IPS-18c (cell line): ENCODE data around the gene PSTPIP2.
"Not testable (repeated sequence)": the region's sequence is repeated elsewhere in the genome, so short reads cannot be mapped to it uniquely, and the experiment has no call there.

Experiments used
- H3K4me3 ChIP-seq: 2 replicates; pipeline ENCODE4 v1.7.0; 2013; ENCODE audit warnings: low read depth, mild to moderate bottlenecking, low read length, moderate library complexity; ENCODE audit not compliant: insufficient read depth
- H3K9me3 ChIP-seq: one replicate; pipeline ENCODE4 v1.6.1; 2013; ENCODE audit warnings: mild to moderate bottlenecking, low read length, moderate library complexity; ENCODE audit not compliant: control insufficient read depth, insufficient read depth

The PSTPIP2 gene

GRCh38 chr18:46009125-46009840 lies 62.8 kb downstream of the PSTPIP2 start:
- Histone ChIP-seq H3K4me3 (no peak overlapping the region), H3K9me3 (no peaks in the 10 kb centered on the region)

- Histone ChIP-seq H3K9me3 (no peaks in the 10 kb centered on the region), H3K4me3 (no peak overlapping the region)
Observed at GRCh38 chr18:46008531-46008930, 63.5 kb downstream of the PSTPIP2 start.

GRCh38 chr18:46007165-46007564 lies 64.9 kb downstream of the PSTPIP2 start:
- Histone ChIP-seq H3K4me3 (no peak overlapping the region), H3K9me3 (no peaks in the 10 kb centered on the region)

- Histone ChIP-seq H3K4me3 (no peak overlapping the region), H3K9me3 (no peaks in the 10 kb centered on the region)
Observed at GRCh38 chr18:46002934-46003333, 69.1 kb downstream of the PSTPIP2 start.

GRCh38 chr18:46001892-46002291 lies 70.2 kb downstream of the PSTPIP2 start:
- no peaks in the 10 kb centered on the region for H3K9me3 ChIP-seq
- H3K4me3 ChIP-seq: no peak overlapping the region

GRCh38 chr18:46001074-46001473 lies 71.0 kb downstream of the PSTPIP2 start:
- Histone ChIP-seq H3K9me3 (no peaks in the 10 kb centered on the region), H3K4me3 (no peak overlapping the region)

GRCh38 chr18:45999536-45999935 lies 72.5 kb downstream of the PSTPIP2 start:
- no peaks in the 10 kb centered on the region for H3K9me3 ChIP-seq
- no peak overlapping the region for H3K4me3 ChIP-seq

- Histone ChIP-seq H3K9me3 (no peaks in the 10 kb centered on the region), H3K4me3 (no peak overlapping the region)
Observed at GRCh38 chr18:45998244-45998643, 73.8 kb downstream of the PSTPIP2 start.

GRCh38 chr18:45997700-45998151 lies 74.3 kb downstream of the PSTPIP2 start:
- H3K4me3 ChIP-seq: no peak overlapping the region
- no peaks in the 10 kb centered on the region for H3K9me3 ChIP-seq

- H3K4me3 ChIP-seq: no peak overlapping the region
- no peaks in the 10 kb centered on the region for H3K9me3 ChIP-seq
Observed at GRCh38 chr18:45995461-45995860, 76.6 kb downstream of the PSTPIP2 start.

GRCh38 chr18:45993438-45993837 lies 78.6 kb downstream of the PSTPIP2 start:
- no peak overlapping the region for H3K4me3 ChIP-seq
- H3K9me3 ChIP-seq: no peaks in the 10 kb centered on the region

- H3K4me3 ChIP-seq, H3K9me3 ChIP-seq: not testable (repeated sequence)
Observed at GRCh38 chr18:45992527-45992926, 79.5 kb downstream of the PSTPIP2 start.

- Histone ChIP-seq H3K9me3 (no peaks in the 10 kb centered on the region), H3K4me3 (no peak overlapping the region)
Observed at GRCh38 chr18:45991788-45992187, 80.3 kb downstream of the PSTPIP2 start.

GRCh38 chr18:45984546-45985235 lies 87.4 kb downstream of the PSTPIP2 start:
- Histone ChIP-seq H3K4me3 (no peak overlapping the region), H3K9me3 (no peaks in the 10 kb centered on the region)

- Histone ChIP-seq H3K4me3 (no peak overlapping the region), H3K9me3 (no peaks in the 10 kb centered on the region)
Observed at GRCh38 chr18:45981821-45982220, 90.2 kb downstream of the PSTPIP2 start.

GRCh38 chr18:45980229-45980628 lies 91.8 kb downstream of the PSTPIP2 start:
- Histone ChIP-seq H3K9me3 (no peaks in the 10 kb centered on the region), H3K4me3 (no peak overlapping the region)

- Histone ChIP-seq H3K9me3 (no peaks in the 10 kb centered on the region), H3K4me3 (no peak overlapping the region)
Observed at GRCh38 chr18:45978084-45978483, 94.0 kb downstream of the PSTPIP2 start.

GRCh38 chr18:45976974-45977373 lies 95.1 kb downstream of the PSTPIP2 start:
- H3K4me3 ChIP-seq: no peak overlapping the region
- H3K9me3 ChIP-seq: no peaks in the 10 kb centered on the region
